HEK293 (cell line): Measurements from ENCODE around the gene DMWD.

Experiments
- ZNF155 ChIP-seq: fragments of 450-650 bp; formaldehyde crosslinking; IDR thresholded peaks from 2 replicates; pipeline ENCODE4 v1.5.1; 2016; ENCODE audit warnings: missing biosample characterization, missing genetic modification characterization
- ZNF274 ChIP-seq, 2 experiments: fragments of 200-500 bp in 1 of 2; fragments of 450-650 bp in 1 of 2; sonication (Bioruptor generic) in 1 of 2; formaldehyde crosslinking in 1 of 2; IDR thresholded peaks; 2 replicates each; pipeline versions ENCODE4 v1.5.1 to v1.6.1; 2014 to 2016; ENCODE audit warnings: borderline replicate concordance in 1 of 2, inconsistent platforms in 1 of 2, low read length in 1 of 2, missing biosample characterization in 1 of 2, missing genetic modification characterization in 1 of 2
- TF ChIP-seq, protein P1 (sequence below): fragments of 450-650 bp; formaldehyde crosslinking; IDR thresholded peaks from 2 replicates; pipeline ENCODE4 v1.5.1; 2016; ENCODE audit warnings: missing biosample characterization, missing genetic modification characterization

DNA sequence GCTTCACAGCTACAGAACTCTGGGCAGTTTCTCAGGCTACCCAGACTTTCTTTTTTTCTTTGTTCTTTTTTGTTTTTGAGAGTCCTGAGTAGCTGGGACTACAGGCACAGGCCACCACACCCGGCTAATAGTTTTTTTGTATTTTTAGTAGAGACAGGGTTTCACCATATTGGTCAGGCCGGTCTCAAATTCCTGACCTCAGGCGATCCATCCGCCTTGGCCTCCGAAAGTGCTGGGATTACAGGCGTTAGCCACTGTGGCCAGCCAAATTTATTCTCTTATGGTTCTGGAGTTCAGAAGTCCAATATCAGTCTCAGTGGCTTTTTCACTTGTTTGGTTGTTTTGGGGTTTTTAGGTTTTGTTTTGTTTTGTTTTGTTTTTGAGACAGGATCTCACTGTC, 47.0 kb downstream of the DMWD start:
- no peak for TF ChIP-seq ZNF155 (tag by site-specific recombination)
- TF ChIP-seq, protein P1, sequence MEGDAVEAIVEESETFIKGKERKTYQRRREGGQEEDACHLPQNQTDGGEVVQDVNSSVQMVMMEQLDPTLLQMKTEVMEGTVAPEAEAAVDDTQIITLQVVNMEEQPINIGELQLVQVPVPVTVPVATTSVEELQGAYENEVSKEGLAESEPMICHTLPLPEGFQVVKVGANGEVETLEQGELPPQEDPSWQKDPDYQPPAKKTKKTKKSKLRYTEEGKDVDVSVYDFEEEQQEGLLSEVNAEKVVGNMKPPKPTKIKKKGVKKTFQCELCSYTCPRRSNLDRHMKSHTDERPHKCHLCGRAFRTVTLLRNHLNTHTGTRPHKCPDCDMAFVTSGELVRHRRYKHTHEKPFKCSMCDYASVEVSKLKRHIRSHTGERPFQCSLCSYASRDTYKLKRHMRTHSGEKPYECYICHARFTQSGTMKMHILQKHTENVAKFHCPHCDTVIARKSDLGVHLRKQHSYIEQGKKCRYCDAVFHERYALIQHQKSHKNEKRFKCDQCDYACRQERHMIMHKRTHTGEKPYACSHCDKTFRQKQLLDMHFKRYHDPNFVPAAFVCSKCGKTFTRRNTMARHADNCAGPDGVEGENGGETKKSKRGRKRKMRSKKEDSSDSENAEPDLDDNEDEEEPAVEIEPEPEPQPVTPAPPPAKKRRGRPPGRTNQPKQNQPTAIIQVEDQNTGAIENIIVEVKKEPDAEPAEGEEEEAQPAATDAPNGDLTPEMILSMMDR (tag by site-specific recombination), result no peak
- no peak for TF ChIP-seq ZNF274 (IDR thresholded peaks at IDR 0.05; ENCODE audit: low read length)
- TF ChIP-seq ZNF274 (tag by site-specific recombination; IDR thresholded peaks at IDR 0.05; ENCODE audit: borderline replicate concordance), result no peak
